ENCODE measurements around the gene SHISA8. TPM values are rescaled to one million over a fixed set of nuclear protein-coding genes. Genes with fewer than 3 reads are reported as not detected.
"Not testable (repeated sequence)": the region's sequence is repeated elsewhere in the genome, so short reads cannot be mapped to it uniquely, and the experiment has no call there.

Gene SHISA8
- total and polyA plus RNA-seq, 2 experiments from 2014 or later: not detected

DNA sequence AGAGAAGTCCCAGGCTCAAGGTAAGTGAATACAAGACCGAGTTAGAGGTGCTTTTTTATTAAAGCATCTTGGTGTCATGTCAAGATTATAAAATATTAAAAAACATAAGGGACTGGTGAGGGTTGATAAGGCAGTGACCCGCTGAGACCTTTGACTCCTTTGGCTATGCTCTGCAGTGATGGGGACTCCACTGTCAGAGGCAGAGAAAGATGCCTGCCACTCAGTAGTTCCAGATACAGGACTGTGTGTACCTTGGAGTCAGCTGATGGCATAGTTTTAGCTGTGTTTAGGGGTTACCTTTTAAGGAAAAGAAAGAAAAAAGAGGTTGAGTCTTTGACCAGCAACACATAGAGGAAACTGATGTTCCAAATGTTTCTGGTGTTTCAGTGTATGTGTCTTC lies 40.8 kb downstream of the SHISA8 start:
- Histone ChIP-seq H3K9me3 (ENCODE audit: low read depth) (no peaks in the 10 kb centered on the region), H3K4me1 (ENCODE audit: low read depth) (no peaks in the 10 kb centered on the region), H3K36me3 (peaks cover 85% of the 10 kb centered on the region), H3K4me3 (no peak overlapping the region), H3K27me3 (no peaks in the 10 kb centered on the region), H3K27ac (no peak overlapping the region)
- DNase-seq (ENCODE audit: low read depth in 1 of 2, low spot score in 1 of 2): no peak
- TF ChIP-seq CTCF (IDR thresholded peaks at IDR 0.05; ENCODE audit: low read depth, low read length): no peak

DNA sequence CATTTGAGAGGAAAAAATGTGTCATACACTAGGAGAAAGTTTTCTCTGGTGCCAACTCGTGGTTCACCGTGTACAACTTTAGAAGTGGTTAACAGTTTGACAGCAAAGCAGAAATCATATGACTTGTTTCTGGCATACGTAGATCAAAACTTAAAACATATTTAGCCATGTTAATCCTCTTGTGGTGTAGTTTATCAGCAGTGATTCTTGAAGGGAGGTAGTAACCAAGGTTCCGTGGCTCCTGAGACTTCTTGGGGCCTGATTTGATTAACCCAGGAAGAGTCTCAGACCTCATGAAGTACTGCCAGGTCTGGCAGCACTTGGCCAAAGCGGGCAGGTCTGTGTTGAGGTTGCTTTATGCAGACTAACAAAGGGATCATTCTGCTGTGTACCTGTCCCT lies 41.5 kb downstream of the SHISA8 start:
- TF ChIP-seq CTCF (IDR thresholded peaks at IDR 0.05; ENCODE audit: low read depth, low read length): no peak
- DNase-seq (ENCODE audit: low read depth in 1 of 2, low spot score in 1 of 2): no peak
- Histone ChIP-seq H3K27ac (no peak overlapping the region), H3K4me1 (ENCODE audit: low read depth) (no peaks in the 10 kb centered on the region), H3K36me3 (peaks cover 86% of the 10 kb centered on the region), H3K27me3 (no peaks in the 10 kb centered on the region), H3K4me3 (no peak overlapping the region), H3K9me3 (ENCODE audit: low read depth) (no peaks in the 10 kb centered on the region)

- Histone ChIP-seq H3K4me3 (no peak overlapping the region), H3K27ac (no peak overlapping the region), H3K27me3 (no peaks in the 10 kb centered on the region), H3K9me3 (ENCODE audit: low read depth) (no peaks in the 10 kb centered on the region), H3K4me1 (ENCODE audit: low read depth) (no peaks in the 10 kb centered on the region), H3K36me3 (peaks cover 78% of the 10 kb centered on the region)
- no peak for TF ChIP-seq CTCF (IDR thresholded peaks at IDR 0.05; ENCODE audit: low read depth, low read length)
- DNase-seq (ENCODE audit: low read depth in 1 of 2, low spot score in 1 of 2): no peak
These were observed 44.1 kb downstream of the SHISA8 start for GRCh38 chr22:41870786-41871185.

GRCh38 chr22:41870081-41870480 lies 44.8 kb downstream of the SHISA8 start:
- not testable (repeated sequence) for H3K27ac ChIP-seq; H3K4me3 ChIP-seq; H3K27me3 ChIP-seq; H3K4me1 ChIP-seq (ENCODE audit: low read depth); H3K9me3 ChIP-seq (ENCODE audit: low read depth); DNase-seq (ENCODE audit: low read depth in 1 of 2, low spot score in 1 of 2)
- H3K36me3 ChIP-seq: peaks cover 71% of the 10 kb centered on the region

DNA sequence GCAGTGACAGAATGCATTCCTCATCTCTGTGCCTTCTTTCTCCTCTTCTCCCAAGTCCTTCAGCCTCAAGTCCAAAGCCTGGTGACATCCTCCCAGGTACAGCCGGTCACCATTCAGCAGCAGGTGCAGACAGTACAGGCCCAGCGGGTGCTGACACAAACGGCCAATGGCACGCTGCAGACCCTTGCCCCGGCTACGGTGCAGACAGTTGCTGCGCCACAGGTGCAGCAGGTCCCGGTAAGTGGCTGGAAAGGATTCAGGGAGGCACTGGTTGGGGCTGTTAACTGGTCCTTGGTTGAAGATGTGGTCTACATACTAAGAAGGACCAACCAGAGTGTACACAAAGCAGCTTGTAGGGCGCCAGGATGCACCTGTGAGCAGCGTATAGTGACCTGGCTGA lies 46.3 kb downstream of the SHISA8 start:
- H3K36me3 ChIP-seq: peaks cover 56% of the 10 kb centered on the region
- no peak for DNase-seq (ENCODE audit: low read depth in 1 of 2, low spot score in 1 of 2)
- H3K9me3 ChIP-seq (ENCODE audit: low read depth): no peaks in the 10 kb centered on the region
- H3K4me3 ChIP-seq: no peak overlapping the region
- H3K27me3 ChIP-seq: no peaks in the 10 kb centered on the region
- no peak overlapping the region for H3K27ac ChIP-seq
- TF ChIP-seq CTCF (IDR thresholded peaks at IDR 0.05; ENCODE audit: low read depth, low read length): no peak
- no peaks in the 10 kb centered on the region for H3K4me1 ChIP-seq (ENCODE audit: low read depth)

DNA sequence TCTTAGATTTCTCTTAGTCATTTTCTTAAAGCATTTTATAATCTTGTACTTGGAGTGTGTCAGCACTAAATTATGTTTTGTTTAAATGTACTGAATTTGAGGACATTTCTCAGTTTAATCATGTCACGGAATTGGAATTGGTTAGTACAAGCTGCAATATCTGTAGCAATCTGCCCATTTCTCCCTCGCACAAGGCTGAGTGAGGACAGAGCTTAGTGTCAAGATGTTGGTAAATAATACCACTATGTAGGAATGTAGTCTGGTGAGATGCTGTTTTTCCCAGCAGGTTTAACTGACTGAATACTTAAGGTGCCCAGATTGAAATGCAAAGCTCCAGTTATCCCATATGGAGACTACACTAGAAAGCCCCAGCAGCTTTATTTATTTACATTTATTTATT lies 51.4 kb downstream of the SHISA8 start:
- H3K4me3 ChIP-seq: no peak overlapping the region
- TF ChIP-seq CTCF (IDR thresholded peaks at IDR 0.05; ENCODE audit: low read depth, low read length): no peak
- peaks cover 23% of the 10 kb centered on the region for H3K4me1 ChIP-seq (ENCODE audit: low read depth)
- H3K27ac ChIP-seq: no peak overlapping the region
- H3K27me3 ChIP-seq: no peaks in the 10 kb centered on the region
- peaks cover 19% of the 10 kb centered on the region for H3K36me3 ChIP-seq
- no peaks in the 10 kb centered on the region for H3K9me3 ChIP-seq (ENCODE audit: low read depth)
- no peak for DNase-seq (ENCODE audit: low read depth in 1 of 2, low spot score in 1 of 2)

All from cardiac muscle cell (in vitro differentiated cells and primary cell).